B cell (primary cell): ENCODE results near the gene APIP. TPM values are rescaled to one million over a fixed set of nuclear protein-coding genes. Genes with fewer than 3 reads are reported as not detected.

Source experiments
- ATAC-seq: fragments of 200-7000 bp; cut with Tn5 transposase; one replicate; pipeline ENCODE4 v1.10.0; 2021; ENCODE audit warnings: low read depth, mild to moderate bottlenecking, moderate number of reproducible peaks, moderate library complexity
- CTCF ChIA-PET: fragments of 350-600 bp; sonication (Branson Sonifier 250); formaldehyde crosslinking; loops from one replicate; lab custom pipeline; 2021; ENCODE audit warnings: antibody characterized with exemption, inconsistent platforms; lab: Charles Lee
- POLR2A ChIA-PET: fragments of 350-600 bp; sonication (Branson Sonifier 250); formaldehyde crosslinking; loops from one replicate; lab custom pipeline; 2021; ENCODE audit warnings: antibody characterized with exemption; lab: Charles Lee
- DNase-seq: peaks from one replicate; pipeline ENCODE4 v3.0.0; 2013
- H2AFZ ChIP-seq: 2 replicates; pipeline ENCODE4 v1.6.1; 2012; ENCODE audit warnings: mild to moderate bottlenecking, low read depth, low read length; ENCODE audit not compliant: insufficient read depth, poor library complexity, severe bottlenecking
- H3K27ac ChIP-seq, 2 donors: 1 replicate in 1 of 2; 2 replicates in 1 of 2; pipeline ENCODE4 v1.5.1; 2012 to 2013; ENCODE audit warnings: low read length in 2 of 2, mild to moderate bottlenecking in 2 of 2, moderate library complexity in 1 of 2
- H3K27me3 ChIP-seq, 4 experiments: fragments of 200-600 bp in 1 of 4; sonication (generic) in 1 of 4; replicated peaks in 1 of 4; 1 replicate in 2 of 4; 2 replicates in 2 of 4; pipeline versions ENCODE4 v1.6.1 to v1.7.0; 2013 to 2016; ENCODE audit warnings: low read length in 3 of 4, mild to moderate bottlenecking in 2 of 4, mixed read lengths in 1 of 4, moderate library complexity in 1 of 4; ENCODE audit not compliant: insufficient read depth in 4 of 4, control insufficient read depth in 3 of 4; ENCODE audit errors: control extremely low read depth in 1 of 4
- H3K36me3 ChIP-seq, 2 experiments: replicated peaks in 1 of 2; 1 replicate in 1 of 2; 2 replicates in 1 of 2; pipeline versions ENCODE4 v1.6.1 to v1.7.1; 2013; ENCODE audit warnings: low read length in 1 of 2; ENCODE audit not compliant: insufficient read depth in 2 of 2, control insufficient read depth in 1 of 2; ENCODE audit errors: control extremely low read depth in 1 of 2, extremely low read depth in 1 of 2
- H3K4me1 ChIP-seq, 2 donors: fragments of 200-600 bp in 1 of 2; sonication (generic) in 1 of 2; 1 replicate in 1 of 2; 2 replicates in 1 of 2; pipeline versions ENCODE4 v1.5.1 to v1.6.1; 2013 to 2017; ENCODE audit warnings: low read length in 2 of 2; ENCODE audit not compliant: control insufficient read depth in 2 of 2, insufficient read depth in 2 of 2
- H3K4me2 ChIP-seq: replicated peaks from 2 replicates; pipeline ENCODE3; 2012; ENCODE audit warnings: mild to moderate bottlenecking, low read depth, low read length; ENCODE audit not compliant: poor library complexity, severe bottlenecking
- H3K4me3 ChIP-seq, 5 experiments: fragments of 200-600 bp in 1 of 5; sonication (generic) in 1 of 5; 1 replicate in 3 of 5; 2 replicates in 2 of 5; pipeline versions ENCODE4 v1.5.1 to v1.7.0; 2011 to 2016; ENCODE audit warnings: low read length in 4 of 5, mild to moderate bottlenecking in 4 of 5, low read depth in 2 of 5, control low read depth in 1 of 5, moderate library complexity in 1 of 5; ENCODE audit not compliant: insufficient read depth in 1 of 5; ENCODE audit errors: control extremely low read depth in 1 of 5, extremely low read depth in 1 of 5
- H3K79me2 ChIP-seq: fragments of 200-600 bp; sonication (generic); one replicate; pipeline ENCODE4 v1.6.0; 2016; ENCODE audit warnings: low read length; ENCODE audit not compliant: control insufficient read depth, insufficient read depth
- H3K9ac ChIP-seq: fragments of 200-600 bp; sonication (generic); 2 replicates; pipeline ENCODE4 v1.6.1; 2017; ENCODE audit warnings: mild to moderate bottlenecking, low read length, moderate library complexity
- H3K9me3 ChIP-seq, 3 donors: one replicate each; pipeline versions ENCODE4 v1.6.1 to v1.7.1; 2013; ENCODE audit warnings: low read length in 2 of 3; ENCODE audit not compliant: control insufficient read depth in 2 of 3, insufficient read depth in 1 of 3; ENCODE audit errors: control extremely low read depth in 1 of 3
- H4K20me1 ChIP-seq: 2 replicates; pipeline ENCODE4 v1.6.0; 2012; ENCODE audit warnings: mild to moderate bottlenecking, low read length; ENCODE audit not compliant: insufficient read depth, control insufficient read depth, poor library complexity, severe bottlenecking
- H3K27ac Mint-ChIP-seq: one replicate; pipeline ENCODE4 v1.8.0; 2021; ENCODE audit warnings: mixed read lengths
- H3K27me3 Mint-ChIP-seq: one replicate; pipeline ENCODE4 v1.8.0; 2021; ENCODE audit warnings: mixed read lengths
- H3K4me1 Mint-ChIP-seq: one replicate; pipeline ENCODE4 v1.8.0; 2021; ENCODE audit warnings: mixed read lengths
- H3K4me3 Mint-ChIP-seq: one replicate; pipeline ENCODE4 v1.8.0; 2021; ENCODE audit warnings: mixed read lengths
- H3K9me3 Mint-ChIP-seq: one replicate; pipeline ENCODE4 v1.8.0; 2022; ENCODE audit warnings: mixed read lengths; ENCODE audit not compliant: insufficient read depth
- CTCF ChIP-seq: fragments of 200-600 bp; IDR thresholded peaks from one replicate; pipeline ENCODE4 v1.8.0; 2022; ENCODE audit warnings: antibody characterized with exemption, mild to moderate bottlenecking
- EZH2 ChIP-seq: IDR thresholded peaks from 2 replicates; pipeline ENCODE4 v1.6.1; 2012; ENCODE audit warnings: borderline replicate concordance, low read depth, mild to moderate bottlenecking, moderate library complexity, low read length; ENCODE audit not compliant: insufficient read depth, poor library complexity, severe bottlenecking
- WGBS: methylation state at CpG from one replicate; pipeline ENCODE4 v1.1.5; 2013; ENCODE audit warnings: missing lambda C conversion rate; ENCODE audit not compliant: insufficient coverage; 5-methylcytosine and 5-hydroxymethylcytosine counted together
- intact Hi-C: fragments of 100-400 bp; cut with micrococcal nuclease; formaldehyde crosslinking; loops from one replicate; pipeline ENCODE4 v1.10.0; 2022
- polyA plus RNA-seq: library from polyadenylated mRNA; depleted of rRNA; stranded (reverse); fragments of >200 nt; gene quantifications from 2 replicates; pipeline ENCODE4 v1.2.3, GENCODE V29; 2012
- total RNA-seq, 2 donors: library from RNA; stranded (reverse); fragments of 120-200 nt in 1 of 2; gene quantifications; 1 replicate in 1 of 2; 2 replicates in 1 of 2; pipeline versions ENCODE4 v1.2.3 to v1.2.4, GENCODE V29; 2013 to 2022

The APIP gene
- total and polyA plus RNA-seq, 2 donors (not counting 1 experiment from before 2014, with no cell fraction given), result 6.1 to 19.4 TPM

- peaks cover 7% of the 10 kb centered on the region for H3K4me1 Mint-ChIP-seq
- intact Hi-C loops, result no loop called here
- Histone ChIP-seq H3K4me3 (no peak overlapping the region), H3K79me2 (peaks cover 84% of the 10 kb centered on the region), H3K4me2 (no peak overlapping the region), H3K9me3 (peaks cover 6 to 41% (median 22%) of the 10 kb centered on the region in 3 donors), H3K4me1 (no peaks in the 10 kb centered on the region), H3K36me3 (peaks cover 7 to 9% of the 10 kb centered on the region in 2 experiments), H4K20me1 (peaks cover 8% of the 10 kb centered on the region), H3K27ac (no peak overlapping the region), H3K9ac (no peak overlapping the region), H2AFZ (no peak overlapping the region), H3K27me3 (no peaks in the 10 kb centered on the region)
- ChIA-PET CTCF (interaction anchor here (0.6 kb wide), 1 partner anchor 12 kb away, joined by 3 read pairs; no protein-coding TSS in a partner anchor), POLR2A (no interaction called here)
- TF ChIP-seq CTCF (no peak), EZH2 (no peak)
- no peak overlapping the region for H3K27ac Mint-ChIP-seq
- no peak overlapping the region for H3K4me3 Mint-ChIP-seq
- WGBS, result 100% methylated on average over 2 of the region's 3 CpGs
- ATAC-seq (no peak), DNase-seq (no peak)
- no peaks in the 10 kb centered on the region for H3K27me3 Mint-ChIP-seq
- peaks cover 7% of the 10 kb centered on the region for H3K9me3 Mint-ChIP-seq
These were observed 11.7 kb downstream of the APIP start for GRCh38 chr11:34904421-34904955.

- intact Hi-C loops, result no loop called here
- peaks cover 49% of the 10 kb centered on the region for H3K79me2 ChIP-seq
These were observed 16.6 kb downstream of the APIP start for GRCh38 chr11:34899633-34900016.

More at GRCh38 chr11:34899633-34900016, 16.6 kb downstream of the APIP start:
- Histone ChIP-seq H3K9ac (no peak overlapping the region), H3K27ac (no peak overlapping the region), H3K9me3 (peaks cover 13 to 68% (median 42%) of the 10 kb centered on the region in 3 donors), H3K27me3 (no peaks in the 10 kb centered on the region), H4K20me1 (no peaks in the 10 kb centered on the region), H3K4me3 (no peak overlapping the region), H3K4me2 (no peak overlapping the region), H3K36me3 (peaks cover 4 to 5% of the 10 kb centered on the region in 2 experiments), H2AFZ (no peak overlapping the region), H3K4me1 (no peaks in the 10 kb centered on the region)
- no peak for ATAC-seq
- POLR2A ChIA-PET, result no interaction called here
- no peak for TF ChIP-seq CTCF
- no peak for TF ChIP-seq EZH2
- CTCF ChIA-PET, result interaction anchor here (1.6 kb wide), 1 partner anchor 314 kb away, joined by 4 read pairs; no protein-coding TSS in a partner anchor
- H3K4me3 Mint-ChIP-seq, result no peak overlapping the region
- H3K9me3 Mint-ChIP-seq, result peaks cover 25% of the 10 kb centered on the region
- H3K4me1 Mint-ChIP-seq, result peaks cover 2% of the 10 kb centered on the region
- no peaks in the 10 kb centered on the region for H3K27me3 Mint-ChIP-seq
- H3K27ac Mint-ChIP-seq, result no peak overlapping the region
- DNase-seq, result peak; percentile 22
- WGBS, result 100% methylated on average over 1 of the region's 5 CpGs
